ENCODE measurements around the gene OR2AE1.

The OR2AE1 gene

GRCh38 chr7:99860281-99861127, 16.3 kb downstream of the OR2AE1 start:
- DNase-seq (ENCODE audit: low read depth), result no peak

- DNase-seq (ENCODE audit: low read depth), result no peak
Measured at GRCh38 chr7:99855236-99855635, 21.6 kb downstream of the OR2AE1 start.

- no peak for DNase-seq (ENCODE audit: low read depth)
Measured at GRCh38 chr7:99848420-99849216, 28.2 kb downstream of the OR2AE1 start.

- DNase-seq (ENCODE audit: low read depth), result no peak
Measured at GRCh38 chr7:99844328-99844727, 32.5 kb downstream of the OR2AE1 start.

GRCh38 chr7:99843808-99844207, 33.0 kb downstream of the OR2AE1 start:
- no peak for DNase-seq (ENCODE audit: low read depth)

GRCh38 chr7:99842926-99843325, 33.9 kb downstream of the OR2AE1 start:
- no peak for DNase-seq (ENCODE audit: low read depth)

GRCh38 chr7:99840136-99840869, 36.5 kb downstream of the OR2AE1 start:
- no peak for DNase-seq (ENCODE audit: low read depth)

- no peak for DNase-seq (ENCODE audit: low read depth)
Measured at GRCh38 chr7:99839287-99840021, 37.4 kb downstream of the OR2AE1 start.

- DNase-seq (ENCODE audit: low read depth), result no peak
Measured at GRCh38 chr7:99837649-99838361, 39.0 kb downstream of the OR2AE1 start.

GRCh38 chr7:99835189-99835588, 41.6 kb downstream of the OR2AE1 start:
- no peak for DNase-seq (ENCODE audit: low read depth)

GRCh38 chr7:99834382-99834781, 42.5 kb downstream of the OR2AE1 start:
- DNase-seq (ENCODE audit: low read depth), result no peak

- DNase-seq (ENCODE audit: low read depth), result no peak
Measured at GRCh38 chr7:99833289-99833877, 43.5 kb downstream of the OR2AE1 start.

- no peak for DNase-seq (ENCODE audit: low read depth)
Measured at GRCh38 chr7:99831595-99831994, 45.2 kb downstream of the OR2AE1 start.

- DNase-seq (ENCODE audit: low read depth), result no peak
Measured at GRCh38 chr7:99829524-99830160, 47.2 kb downstream of the OR2AE1 start.

- DNase-seq (ENCODE audit: low read depth), result no peak
Measured at GRCh38 chr7:99828811-99829210, 48.0 kb downstream of the OR2AE1 start.

- no peak for DNase-seq (ENCODE audit: low read depth)
Measured at GRCh38 chr7:99827040-99827778, 49.6 kb downstream of the OR2AE1 start.

Measured in activated T-helper 1 cell treated with Interleukin-2 at 50 U/mL for 16 hours (primary cell).